GM12878 (cell line): ENCODE measurements around the gene FNTB. TPM values are rescaled to one million over a fixed set of nuclear protein-coding genes. Genes with fewer than 3 reads are reported as not detected.

ENCODE experiments used
- EED ChIP-seq: sonication (generic); IDR thresholded peaks from 2 replicates; pipeline ENCODE4 v1.6.1; 2016; ENCODE audit warnings: antibody characterized with exemption, low read depth
- EP300 ChIP-seq, 2 experiments: fragments of 150-350 bp in 1 of 2; IDR thresholded peaks; 2 replicates each; pipeline ENCODE4 v1.6.1; 2011 to 2012; ENCODE audit warnings: low read depth in 2 of 2, low read length in 2 of 2, borderline replicate concordance in 1 of 2, improper control_type of control experiment in 1 of 2, inconsistent platforms in 1 of 2; ENCODE audit not compliant: control insufficient read depth in 1 of 2
- ETV6 ChIP-seq, 2 experiments: fragments of 450-650 bp in 1 of 2; IDR thresholded peaks in 1 of 2; conservative IDR thresholded peaks in 1 of 2; 2 replicates each; pipeline ENCODE4 v1.6.1; 2014; ENCODE audit warnings: antibody characterized with exemption in 1 of 2, borderline replicate concordance in 1 of 2, low read depth in 1 of 2, mild to moderate bottlenecking in 1 of 2, moderate library complexity in 1 of 2
- FOS ChIP-seq: IDR thresholded peaks from 3 replicates; pipeline ENCODE4 v1.6.1; 2011; ENCODE audit warnings: borderline replicate concordance; ENCODE audit not compliant: insufficient read length; ENCODE audit errors: extremely low read depth
- GABPA ChIP-seq: IDR thresholded peaks from 2 replicates; pipeline ENCODE4 v1.6.1; 2014; ENCODE audit warnings: antibody characterized with exemption, low read depth, mild to moderate bottlenecking, inconsistent platforms
- IKZF1 ChIP-seq: fragments of 450-650 bp; conservative IDR thresholded peaks from 2 replicates; pipeline ENCODE4 v1.6.1; 2017; ENCODE audit warnings: antibody characterized with exemption, mild to moderate bottlenecking
- IRF4 ChIP-seq: IDR thresholded peaks from 2 replicates; pipeline ENCODE4 v1.6.1; 2011; ENCODE audit warnings: low read depth, low read length
- JUND ChIP-seq: IDR thresholded peaks from 2 replicates; pipeline ENCODE4 v1.6.1; 2012; ENCODE audit warnings: low read depth, mild to moderate bottlenecking, low read length, improper control_type of control experiment, moderate library complexity
- MXI1 ChIP-seq: fragments of 150-350 bp; IDR thresholded peaks from 2 replicates; pipeline ENCODE4 v1.6.1; 2011; ENCODE audit warnings: low read depth, mild to moderate bottlenecking, inconsistent platforms, low read length, improper control_type of control experiment
- NFIC ChIP-seq: IDR thresholded peaks from 2 replicates; pipeline ENCODE4 v1.6.1; 2012; ENCODE audit warnings: low read depth, mild to moderate bottlenecking, inconsistent platforms, low read length, moderate library complexity
- NFYB ChIP-seq: IDR thresholded peaks from 2 replicates; pipeline ENCODE4 v1.6.1; 2011; ENCODE audit warnings: low read depth, mild to moderate bottlenecking, low read length, improper control_type of control experiment, moderate library complexity; ENCODE audit not compliant: insufficient read depth
- PBX3 ChIP-seq: IDR thresholded peaks from 2 replicates; pipeline ENCODE4 v1.6.1; 2011; ENCODE audit warnings: mild to moderate bottlenecking, low read depth, low read length, moderate library complexity; ENCODE audit not compliant: insufficient replicate concordance
- PKNOX1 ChIP-seq: fragments of 450-650 bp; IDR thresholded peaks from 2 replicates; pipeline ENCODE4 v1.6.1; 2016; ENCODE audit warnings: mild to moderate bottlenecking
- POLR2AphosphoS5 ChIP-seq: IDR thresholded peaks from 2 replicates; pipeline ENCODE4 v1.6.1; 2011; ENCODE audit warnings: mild to moderate bottlenecking, low read length, inconsistent platforms
- RELA ChIP-seq: fragments of 450-650 bp; IDR thresholded peaks from 2 replicates; pipeline ENCODE4 v1.8.0; 2014; ENCODE audit warnings: borderline replicate concordance; ENCODE audit not compliant: partially characterized antibody
- RELB ChIP-seq: fragments of 450-650 bp; IDR thresholded peaks from 2 replicates; pipeline ENCODE4 v1.6.1; 2017; ENCODE audit warnings: low read depth, mild to moderate bottlenecking, moderate library complexity
- SMARCA5 ChIP-seq: fragments of 450-650 bp; IDR thresholded peaks from 2 replicates; pipeline ENCODE4 v1.6.1; 2017; ENCODE audit warnings: mild to moderate bottlenecking
- SP1 ChIP-seq: IDR thresholded peaks from one replicate; pipeline ENCODE4 v1.6.1; 2011; ENCODE audit warnings: low read depth, low read length
- TBL1XR1 ChIP-seq: IDR thresholded peaks from 2 replicates; pipeline ENCODE4 v1.6.1; 2012; ENCODE audit warnings: low read depth, low read length, improper control_type of control experiment
- TCF12 ChIP-seq: IDR thresholded peaks from 2 replicates; pipeline ENCODE4 v1.6.1; 2011; ENCODE audit warnings: low read depth, mild to moderate bottlenecking, low read length
- ZNF592 ChIP-seq: fragments of 450-650 bp; IDR thresholded peaks from 2 replicates; pipeline ENCODE4 v1.6.1; 2017; ENCODE audit warnings: mild to moderate bottlenecking, moderate library complexity
- polyA plus RNA-seq, 11 experiments: library from polyadenylated mRNA; depleted of rRNA in 4 of 11; unstranded in 6 of 11; stranded (reverse) in 5 of 11; fragments of >200 nt; fragmentation: Nextera tagmentation in 4 of 11; fragmentation: Illumina TruSeq in 1 of 11; extraction: Ambion mirVana in 4 of 11; extraction: Trizol in 1 of 11; gene quantifications; 1 replicate in 1 of 11; 2 replicates in 10 of 11; pipeline versions ENCODE4 v1.2.1 to v1.2.3, GENCODE V29; 2011 to 2016; ENCODE audit warnings: inconsistent platforms in 2 of 11, missing spikeins in 2 of 11, low read depth in 1 of 11
- total RNA-seq, 4 experiments: library from RNA; depleted of rRNA in 3 of 4; stranded (reverse); fragments of >200 nt in 3 of 4; fragmentation: Illumina TruSeq in 1 of 4; extraction: Trizol in 1 of 4; gene quantifications; 2 replicates each; pipeline versions ENCODE4 v1.2.1 to v1.2.3, GENCODE V29; 2013 to 2021

The FNTB gene
- total and polyA plus RNA-seq, 10 of the 15 experiments (the other 5 are each of a cell fraction or from before 2014, with no cell fraction given) = 10.4 to 25.1 (median 16.7) TPM

GRCh38 chr14:64997108-64997794 lies 10.6 kb downstream of the FNTB start (continued):
- TF ChIP-seq ZNF592 (no peak), TCF12 (no peak), PBX3 (peak; percentile 65), EED (peak; percentile 73), ETV6 (conservative IDR thresholded peaks at IDR 0.05 in 1 of 2, IDR thresholded peaks at IDR 0.05 in 1 of 2; ENCODE audit: borderline replicate concordance in 1 of 2, low read depth in 1 of 2) (peak in 1 of 2 experiments; percentile 53; a peak in 1 of 4 replicates), JUND (no peak), NFIC (peak; percentile 33; the same call in 1 of the 2 replicates), GABPA (no peak), FOS (peak; percentile 35), MXI1 (no peak), SP1 (peak; percentile 18), IRF4 (0 out of 2 replicates have a peak, but pooled peaks have one; percentile 10), RELB (no peak), POLR2AphosphoS5 (no peak), SMARCA5 (no peak), TBL1XR1 (no peak), PKNOX1 (peak; percentile 93), NFYB (peak; percentile 79), IKZF1 (0 out of 2 replicates have a peak, but pooled peaks have one; percentile 9), EP300 (IDR thresholded peaks at IDR 0.05; ENCODE audit: borderline replicate concordance in 1 of 2, control insufficient read depth in 1 of 2, low read depth in 2 of 2, low read length in 2 of 2) (no peak), RELA (no peak)
